Neural cell (in vitro differentiated cells): ENCODE results near the gene EXOC1. TPM values are rescaled to one million over a fixed set of nuclear protein-coding genes. Genes with fewer than 3 reads are reported as not detected.

Source experiments
- H2AFZ ChIP-seq: fragments of 200-600, 300-800 bp; sonication (generic), shearing (Covaris generic); 2 replicates; pipeline ENCODE4 v1.6.0; 2014; ENCODE audit warnings: low read depth, mild to moderate bottlenecking, antibody characterized with exemption, low read length, moderate library complexity
- H3F3A ChIP-seq: fragments of 200-600 bp; shearing (Covaris generic); 2 replicates; pipeline ENCODE4 v1.6.1; 2016; ENCODE audit warnings: mild to moderate bottlenecking, moderate library complexity, mixed read lengths, antibody characterized with exemption, low read length; ENCODE audit not compliant: insufficient read depth, poor library complexity, severe bottlenecking
- H3K27ac ChIP-seq: fragments of 200-600, 300-800 bp; sonication (generic), shearing (Covaris generic); 2 replicates; pipeline ENCODE4 v1.5.1; 2014; ENCODE audit warnings: mild to moderate bottlenecking, low read length, moderate library complexity
- H3K27me3 ChIP-seq: fragments of 300-800, 200-600 bp; sonication (generic), shearing (Covaris generic); 2 replicates; pipeline ENCODE4 v1.6.0; 2014; ENCODE audit warnings: mild to moderate bottlenecking, low read depth, low read length, moderate library complexity; ENCODE audit not compliant: insufficient read depth
- H3K36me3 ChIP-seq: fragments of 300-800, 200-600 bp; sonication (generic), shearing (Covaris generic); 2 replicates; pipeline ENCODE4 v1.5.1; 2014; ENCODE audit warnings: mild to moderate bottlenecking, antibody characterized with exemption, low read length, moderate library complexity; ENCODE audit not compliant: insufficient read depth
- H3K4me2 ChIP-seq: fragments of 300-800, 200-600 bp; sonication (generic), shearing (Covaris generic); 2 replicates; pipeline ENCODE4 v1.6.0; 2014; ENCODE audit warnings: mild to moderate bottlenecking, low read length
- H3K4me3 ChIP-seq: fragments of 300-800, 200-600 bp; sonication (generic), shearing (Covaris generic); 2 replicates; pipeline ENCODE4 v1.5.1; 2014; ENCODE audit warnings: mild to moderate bottlenecking, low read length, moderate library complexity
- H3K79me2 ChIP-seq: fragments of 200-600 bp; shearing (Covaris generic); replicated peaks from 2 replicates; pipeline ENCODE4 v1.6.0; 2014; ENCODE audit warnings: mild to moderate bottlenecking, low read length, moderate library complexity; ENCODE audit not compliant: insufficient read depth
- H3K9ac ChIP-seq: fragments of 300-800, 200-600 bp; sonication (generic), shearing (Covaris generic); 2 replicates; pipeline ENCODE4 v1.6.1; 2016; ENCODE audit warnings: mild to moderate bottlenecking, low read length, mixed read lengths
- H3K9me2 ChIP-seq: fragments of 200-600 bp; shearing (Covaris generic); 2 replicates; pipeline ENCODE4 v1.6.1; 2016; ENCODE audit warnings: mild to moderate bottlenecking, low read length, mixed read lengths; ENCODE audit not compliant: insufficient read depth
- H3K9me3 ChIP-seq: fragments of 200-600, 300-800 bp; sonication (generic), shearing (Covaris generic); 2 replicates; pipeline ENCODE4 v1.6.1; 2016; ENCODE audit warnings: mild to moderate bottlenecking, mixed run types, low read length, moderate library complexity, mixed read lengths
- H4K20me1 ChIP-seq: fragments of 200-600 bp; shearing (Covaris generic); 2 replicates; pipeline ENCODE4 v1.6.1; 2016; ENCODE audit warnings: mild to moderate bottlenecking, mixed run types; ENCODE audit not compliant: insufficient read depth
- EP300 ChIP-seq: fragments of 450-650 bp; conservative IDR thresholded peaks from 2 replicates; pipeline ENCODE4 v1.6.1; 2014; ENCODE audit warnings: antibody characterized with exemption, mild to moderate bottlenecking, moderate library complexity; ENCODE audit not compliant: poor library complexity, severe bottlenecking
- POLR2AphosphoS5 ChIP-seq: IDR thresholded peaks from 2 replicates; pipeline ENCODE4 v1.6.1; 2012
- RAD21 ChIP-seq: fragments of 450-650 bp; conservative IDR thresholded peaks from 2 replicates; pipeline ENCODE4 v1.6.1; 2014; ENCODE audit warnings: antibody characterized with exemption, mild to moderate bottlenecking, moderate library complexity
- polyA plus RNA-seq: library from polyadenylated mRNA; depleted of rRNA; stranded (reverse); fragments of >200 nt; gene quantifications from 2 replicates; pipeline ENCODE4 v1.2.3, GENCODE V29; 2014
- small RNA-seq, 3 experiments: library from RNA; depleted of rRNA; stranded (forward); fragments of <200 nt; gene quantifications; one replicate each; pipeline ENCODE3, GENCODE V24; 2012

The EXOC1 gene
- polyA plus RNA-seq, 1 donor from 2014 or later, result 106 TPM

DNA sequence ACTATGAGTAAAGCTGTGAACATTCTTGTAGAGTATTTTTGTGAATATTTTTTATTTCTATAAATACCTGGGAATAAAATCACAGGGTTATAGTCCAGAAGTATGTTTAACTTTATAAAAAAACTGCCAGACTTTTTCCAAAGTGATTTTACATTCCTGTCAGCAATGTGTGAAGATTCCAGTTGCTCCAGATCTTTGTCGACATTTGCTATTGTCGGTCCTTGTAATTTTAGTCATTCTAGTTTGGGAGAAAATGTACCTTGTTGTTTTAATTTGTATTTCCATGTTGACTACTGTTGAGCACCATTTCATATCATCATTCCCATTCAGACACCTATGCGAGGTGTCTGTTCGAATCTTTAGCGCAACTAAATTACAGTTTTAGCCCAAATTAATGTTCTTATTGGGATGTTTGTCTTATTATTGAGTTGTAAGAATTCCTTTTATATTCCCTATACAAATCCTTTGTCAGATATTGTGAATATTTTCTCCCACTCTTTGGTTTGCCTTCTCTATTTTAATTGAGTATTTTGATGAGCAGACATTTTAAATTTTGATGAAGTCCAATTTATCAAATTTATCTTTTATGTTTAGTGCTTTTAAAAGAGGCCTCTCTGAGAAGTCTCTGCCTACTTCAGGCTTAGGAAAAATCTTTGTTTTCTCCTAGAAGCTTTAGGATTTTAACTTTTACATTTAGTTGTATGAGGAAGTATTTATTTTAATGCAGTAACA lies 97.9 kb downstream of the EXOC1 start:
- peaks cover 24% of the 10 kb centered on the region for H3K79me2 ChIP-seq
- TF ChIP-seq RAD21, result no peak
- no peak for TF ChIP-seq POLR2AphosphoS5
- TF ChIP-seq EP300, result no peak

More for the DNA sequence above, 97.9 kb downstream of the EXOC1 start:
- Histone ChIP-seq H3K9ac (no peak overlapping the region), H3K27me3 (no peaks in the 10 kb centered on the region), H3F3A (no peaks in the 10 kb centered on the region), H2AFZ (no peak overlapping the region), H3K4me2 (no peak overlapping the region), H3K36me3 (no peaks in the 10 kb centered on the region), H3K9me3 (no peaks in the 10 kb centered on the region), H3K27ac (no peak overlapping the region), H3K9me2 (no peaks in the 10 kb centered on the region), H4K20me1 (no peaks in the 10 kb centered on the region), H3K4me3 (no peak overlapping the region)

Small RNA genes within 50 kb of the gene (small RNA-seq; reads per million reads assigned to genes)
- gene RNU6-652P, result 0 to 0.65 (median 0) reads per million in 3 experiments

Other genes with a start within 250 kb of the EXOC1 start
- gene NMU, start 217.3 kb upstream of the EXOC1 start, polyA plus RNA-seq, result 47.2 and 55.7 TPM in 2 replicates
- gene EXOC1L, start 33.9 kb upstream of the EXOC1 start, polyA plus RNA-seq, result not detected in 2 replicates
- gene CEP135, start 95.3 kb downstream of the EXOC1 start, polyA plus RNA-seq, result 5.2 and 6.7 TPM in 2 replicates